ENCODE measurements around the gene PRKD2. TPM values are rescaled to one million over a fixed set of nuclear protein-coding genes. Genes with fewer than 3 reads are reported as not detected.

The PRKD2 gene
- total RNA-seq, 5 donors from 2014 or later (not counting 1 experiment from before 2014, with no cell fraction given): 121 to 145 (median 138) TPM

- Histone ChIP-seq H3K27ac (ENCODE audit: low read length) (no peak overlapping the region), H3K4me1 (ENCODE audit: control insufficient read depth in 1 of 2, extremely low read depth in 1 of 2, insufficient read depth in 2 of 2, low read length in 2 of 2) (peaks cover 0 to 12% of the 10 kb centered on the region in 2 experiments), H3K36me3 (ENCODE audit: control insufficient read depth in 2 of 2, extremely low read depth in 1 of 2, insufficient read depth in 1 of 2, low read length in 1 of 2) (peaks cover 0 to 5% of the 10 kb centered on the region in 2 donors), H3K27me3 (replicated peaks in 1 of 2; ENCODE audit: control insufficient read depth in 2 of 2, extremely low read depth in 1 of 2, insufficient read depth in 2 of 2, low read length in 1 of 2) (no peaks in the 10 kb centered on the region), H3K9me3 (no peaks in the 10 kb centered on the region), H3K4me3 (ENCODE audit: control insufficient read depth in 1 of 2, extremely low read depth in 1 of 2, low read length in 1 of 2) (no peak overlapping the region)
- POLR2A ChIA-PET: no interaction called here
- no peak for DNase-seq
- Mint-ChIP-seq H3K4me3 (no peak overlapping the region), H3K36me3 (no peaks in the 10 kb centered on the region), H3K27me3 (no peaks in the 10 kb centered on the region), H3K9me3 (no peaks in the 10 kb centered on the region), H3K4me1 (peaks cover 2 to 4% (median 4%) of the 10 kb centered on the region in 3 donors), H3K27ac (no peak overlapping the region)
- ATAC-seq (replicated peaks in 1 of 4): no peak
- WGBS (ENCODE audit: insufficient coverage): 82% methylated on average over 3 of the region's 7 CpGs
- CTCF ChIA-PET: no interaction called here
These were observed 43.0 kb upstream of the PRKD2 start for GRCh38 chr19:46759817-46760333.

- Histone ChIP-seq H3K27me3 (replicated peaks in 1 of 2; ENCODE audit: control insufficient read depth in 2 of 2, extremely low read depth in 1 of 2, insufficient read depth in 2 of 2, low read length in 1 of 2) (no peaks in the 10 kb centered on the region), H3K4me3 (ENCODE audit: control insufficient read depth in 1 of 2, extremely low read depth in 1 of 2, low read length in 1 of 2) (no peak overlapping the region), H3K27ac (ENCODE audit: low read length) (no peak overlapping the region), H3K4me1 (ENCODE audit: control insufficient read depth in 1 of 2, extremely low read depth in 1 of 2, insufficient read depth in 2 of 2, low read length in 2 of 2) (peaks cover 0 to 12% of the 10 kb centered on the region in 2 experiments), H3K36me3 (ENCODE audit: control insufficient read depth in 2 of 2, extremely low read depth in 1 of 2, insufficient read depth in 1 of 2, low read length in 1 of 2) (peaks cover 0 to 5% of the 10 kb centered on the region in 2 donors), H3K9me3 (no peaks in the 10 kb centered on the region)
- ChIA-PET CTCF (interaction anchor here in 1 of 2 donors (2.1 kb wide), 1 partner anchor 81 kb away, joined by 20 read pairs; no protein-coding TSS in a partner anchor), POLR2A (interaction anchor here in 1 of 2 donors (0.8 kb wide), 1 partner anchor 91 kb away, joined by 5 read pairs; no protein-coding TSS in a partner anchor)
- no peaks in the 10 kb centered on the region for H3K36me3 Mint-ChIP-seq
- 90% methylated on average over 2 of the region's 6 CpGs for WGBS (ENCODE audit: insufficient coverage)
- ATAC-seq (replicated peaks in 1 of 4) (no peak), DNase-seq (no peak)
- no peaks in the 10 kb centered on the region for H3K9me3 Mint-ChIP-seq
- no peak overlapping the region for H3K27ac Mint-ChIP-seq
- no peaks in the 10 kb centered on the region for H3K27me3 Mint-ChIP-seq
- peaks cover 2 to 4% (median 4%) of the 10 kb centered on the region in 3 donors for H3K4me1 Mint-ChIP-seq
- no peak overlapping the region for H3K4me3 Mint-ChIP-seq
These were observed 42.3 kb upstream of the PRKD2 start for GRCh38 chr19:46759206-46759605.

- Mint-ChIP-seq H3K4me1 (peaks cover 9 to 12% (median 12%) of the 10 kb centered on the region in 3 donors), H3K36me3 (peaks cover 7% of the 10 kb centered on the region), H3K9me3 (no peaks in the 10 kb centered on the region), H3K27me3 (no peaks in the 10 kb centered on the region), H3K27ac (no peak overlapping the region), H3K4me3 (no peak overlapping the region)
- peaks cover 0 to 18% of the 10 kb centered on the region in 2 experiments for H3K4me1 ChIP-seq (ENCODE audit: control insufficient read depth in 1 of 2, extremely low read depth in 1 of 2, insufficient read depth in 2 of 2, low read length in 2 of 2)
- WGBS (ENCODE audit: insufficient coverage): 80% methylated on average over 30 of the region's 30 CpGs
- no peaks in the 10 kb centered on the region for H3K9me3 ChIP-seq
- H3K27ac ChIP-seq (ENCODE audit: low read length): no peak overlapping the region
- H3K36me3 ChIP-seq (ENCODE audit: control insufficient read depth in 2 of 2, extremely low read depth in 1 of 2, insufficient read depth in 1 of 2, low read length in 1 of 2): peaks cover 0 to 5% of the 10 kb centered on the region in 2 donors
- no peak for ATAC-seq (replicated peaks in 1 of 4)
- DNase-seq: no peak
- ChIA-PET CTCF (interaction anchor here in 1 of 2 donors (1.7 kb wide), 1 partner anchor 84 kb away, joined by 3 read pairs; no protein-coding TSS in a partner anchor), POLR2A (no interaction called here)
- no peaks in the 10 kb centered on the region for H3K27me3 ChIP-seq (replicated peaks in 1 of 2; ENCODE audit: control insufficient read depth in 2 of 2, extremely low read depth in 1 of 2, insufficient read depth in 2 of 2, low read length in 1 of 2)
- H3K4me3 ChIP-seq (ENCODE audit: control insufficient read depth in 1 of 2, extremely low read depth in 1 of 2, low read length in 1 of 2): no peak overlapping the region
These were observed 39.6 kb upstream of the PRKD2 start for GRCh38 chr19:46756544-46756888.

- peaks cover 9 to 12% (median 12%) of the 10 kb centered on the region in 3 donors for H3K4me1 Mint-ChIP-seq
- H3K27me3 Mint-ChIP-seq: no peaks in the 10 kb centered on the region
- Histone ChIP-seq H3K9me3 (no peaks in the 10 kb centered on the region), H3K27ac (ENCODE audit: low read length) (no peak overlapping the region), H3K4me3 (ENCODE audit: control insufficient read depth in 1 of 2, extremely low read depth in 1 of 2, low read length in 1 of 2) (no peak overlapping the region), H3K36me3 (ENCODE audit: control insufficient read depth in 2 of 2, extremely low read depth in 1 of 2, insufficient read depth in 1 of 2, low read length in 1 of 2) (peaks cover 0 to 5% of the 10 kb centered on the region in 2 donors), H3K4me1 (ENCODE audit: control insufficient read depth in 1 of 2, extremely low read depth in 1 of 2, insufficient read depth in 2 of 2, low read length in 2 of 2) (peaks cover 0 to 18% of the 10 kb centered on the region in 2 experiments), H3K27me3 (replicated peaks in 1 of 2; ENCODE audit: control insufficient read depth in 2 of 2, extremely low read depth in 1 of 2, insufficient read depth in 2 of 2, low read length in 1 of 2) (no peaks in the 10 kb centered on the region)
- POLR2A ChIA-PET: interaction anchor here in 1 of 2 donors (0.7 kb wide), 1 partner anchor 112 kb away, joined by 3 read pairs; no protein-coding TSS in a partner anchor
- DNase-seq: no peak
- WGBS (ENCODE audit: insufficient coverage): 97% methylated on average over 79 of the region's 86 CpGs
- no peak overlapping the region for H3K4me3 Mint-ChIP-seq
- H3K27ac Mint-ChIP-seq: no peak overlapping the region
- ATAC-seq (replicated peaks in 1 of 4): no peak
- peaks cover 7% of the 10 kb centered on the region for H3K36me3 Mint-ChIP-seq
- H3K9me3 Mint-ChIP-seq: no peaks in the 10 kb centered on the region
- CTCF ChIA-PET: interaction anchor here (0.5 to 1.7 kb wide), 2 partner anchors 71 to 84 kb away, joined by 3 to 6 read pairs; no protein-coding TSS in a partner anchor
These were observed 39.1 kb upstream of the PRKD2 start for GRCh38 chr19:46755853-46756543.

- Mint-ChIP-seq H3K36me3 (peaks cover 10% of the 10 kb centered on the region), H3K9me3 (no peaks in the 10 kb centered on the region), H3K4me1 (peaks cover 9 to 12% (median 12%) of the 10 kb centered on the region in 3 donors), H3K27me3 (no peaks in the 10 kb centered on the region), H3K27ac (no peak overlapping the region), H3K4me3 (no peak overlapping the region)
- WGBS (ENCODE audit: insufficient coverage): 95% methylated on average over 34 of the region's 39 CpGs
- ATAC-seq (replicated peaks in 1 of 4) (no peak), DNase-seq (no peak)
- H3K27me3 ChIP-seq (replicated peaks in 1 of 2; ENCODE audit: control insufficient read depth in 2 of 2, extremely low read depth in 1 of 2, insufficient read depth in 2 of 2, low read length in 1 of 2): no peaks in the 10 kb centered on the region
- ChIA-PET CTCF (interaction anchor here (0.5 to 1.7 kb wide), 3 partner anchors 72 to 85 kb away, joined by 3 to 6 read pairs (median 3); no protein-coding TSS in a partner anchor), POLR2A (interaction anchor here in 1 of 2 donors (0.7 kb wide), 1 partner anchor 111 kb away, joined by 3 read pairs; no protein-coding TSS in a partner anchor)
- H3K4me3 ChIP-seq (ENCODE audit: control insufficient read depth in 1 of 2, extremely low read depth in 1 of 2, low read length in 1 of 2): no peak overlapping the region
- no peak overlapping the region for H3K27ac ChIP-seq (ENCODE audit: low read length)
- peaks cover 0 to 5% of the 10 kb centered on the region in 2 donors for H3K36me3 ChIP-seq (ENCODE audit: control insufficient read depth in 2 of 2, extremely low read depth in 1 of 2, insufficient read depth in 1 of 2, low read length in 1 of 2)
- H3K9me3 ChIP-seq: no peaks in the 10 kb centered on the region
- H3K4me1 ChIP-seq (ENCODE audit: control insufficient read depth in 1 of 2, extremely low read depth in 1 of 2, insufficient read depth in 2 of 2, low read length in 2 of 2): peaks cover 0 to 18% of the 10 kb centered on the region in 2 experiments
These were observed 38.4 kb upstream of the PRKD2 start for GRCh38 chr19:46755077-46755852.

Data from T-cell (primary cell).